ENCODE data around the gene ADSL. TPM values are rescaled to one million over a fixed set of nuclear protein-coding genes. Genes with fewer than 3 reads are reported as not detected.

Gene ADSL
- total and polyA plus RNA-seq, 9 of the 15 experiments (the other 6 are each of a cell fraction or from before 2014, with no cell fraction given): 112 to 322 (median 146) TPM

DNA sequence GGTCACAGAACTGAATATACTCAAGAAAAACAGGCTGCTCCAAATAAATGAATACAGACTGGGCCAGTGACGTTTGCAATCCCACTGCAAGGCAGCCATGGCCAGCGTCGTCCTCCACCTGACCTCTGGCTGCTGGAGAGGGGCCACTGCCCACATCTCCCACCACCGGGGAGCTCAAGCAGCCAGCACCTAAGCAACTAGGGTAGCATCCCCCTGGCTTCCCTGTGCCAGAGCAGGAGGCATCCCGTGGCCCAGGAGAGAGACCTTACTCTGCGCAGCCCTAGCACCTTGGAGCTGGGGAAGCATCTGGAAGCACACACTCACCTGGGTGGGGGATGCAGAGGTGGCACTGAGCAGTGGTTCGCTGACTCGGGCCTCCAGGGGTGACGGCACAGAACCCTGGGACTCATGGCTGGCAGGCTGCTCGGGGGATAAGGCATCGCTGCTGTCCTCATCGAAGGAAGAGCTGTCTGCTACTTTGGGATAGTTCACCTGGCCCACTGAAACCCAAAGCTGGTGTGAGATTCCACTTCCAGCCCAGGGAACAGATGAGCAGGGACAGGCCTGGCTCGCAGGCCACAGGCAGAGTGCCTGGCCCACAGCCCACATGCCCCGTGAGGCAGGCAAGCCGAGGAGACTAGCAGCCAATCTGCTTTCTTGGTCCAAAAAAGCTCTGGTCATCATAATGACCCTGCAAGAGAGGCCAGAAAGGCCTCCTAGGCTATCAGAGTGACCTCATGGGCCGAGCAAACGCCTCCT, 77.8 kb downstream of the ADSL start:
- CTCF ChIA-PET (ENCODE audit: low intra/inter-chr PET ratio): no interaction called here
- H3K27me3 ChIP-seq (ENCODE audit: control insufficient read depth in 2 of 2, insufficient read depth in 2 of 2, low read length in 2 of 2): no peaks in the 10 kb centered on the region
- H3K4me3 ChIP-seq: no peak overlapping the region
- TF ChIP-seq MCM2 (IDR thresholded peaks at IDR 0.05; ENCODE audit: low read depth) (no peak), ZFP36 (IDR thresholded peaks at IDR 0.05; ENCODE audit: low read depth, low read length, partially characterized antibody) (no peak), TEAD2 (tag; IDR thresholded peaks at IDR 0.05) (no peak), PML (IDR thresholded peaks at IDR 0.05; ENCODE audit: low read length) (no peak), MTA1 (IDR thresholded peaks at IDR 0.05; ENCODE audit: borderline replicate concordance) (no peak), TGIF2 (CRISPR knock-in tag; IDR thresholded peaks at IDR 0.05) (no peak), ZNF57 (CRISPR knock-in tag; IDR thresholded peaks at IDR 0.05) (no peak), TFAM (CRISPR knock-in tag; conservative IDR thresholded peaks at IDR 0.05) (no peak), ASH1L (IDR thresholded peaks at IDR 0.05; ENCODE audit: borderline replicate concordance, low read depth, partially characterized antibody) (no peak)
- TF ChIP-seq, protein P1, sequence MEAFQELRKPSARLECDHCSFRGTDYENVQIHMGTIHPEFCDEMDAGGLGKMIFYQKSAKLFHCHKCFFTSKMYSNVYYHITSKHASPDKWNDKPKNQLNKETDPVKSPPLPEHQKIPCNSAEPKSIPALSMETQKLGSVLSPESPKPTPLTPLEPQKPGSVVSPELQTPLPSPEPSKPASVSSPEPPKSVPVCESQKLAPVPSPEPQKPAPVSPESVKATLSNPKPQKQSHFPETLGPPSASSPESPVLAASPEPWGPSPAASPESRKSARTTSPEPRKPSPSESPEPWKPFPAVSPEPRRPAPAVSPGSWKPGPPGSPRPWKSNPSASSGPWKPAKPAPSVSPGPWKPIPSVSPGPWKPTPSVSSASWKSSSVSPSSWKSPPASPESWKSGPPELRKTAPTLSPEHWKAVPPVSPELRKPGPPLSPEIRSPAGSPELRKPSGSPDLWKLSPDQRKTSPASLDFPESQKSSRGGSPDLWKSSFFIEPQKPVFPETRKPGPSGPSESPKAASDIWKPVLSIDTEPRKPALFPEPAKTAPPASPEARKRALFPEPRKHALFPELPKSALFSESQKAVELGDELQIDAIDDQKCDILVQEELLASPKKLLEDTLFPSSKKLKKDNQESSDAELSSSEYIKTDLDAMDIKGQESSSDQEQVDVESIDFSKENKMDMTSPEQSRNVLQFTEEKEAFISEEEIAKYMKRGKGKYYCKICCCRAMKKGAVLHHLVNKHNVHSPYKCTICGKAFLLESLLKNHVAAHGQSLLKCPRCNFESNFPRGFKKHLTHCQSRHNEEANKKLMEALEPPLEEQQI (IDR thresholded peaks at IDR 0.05): no peak
- TF ChIP-seq, protein P2, sequence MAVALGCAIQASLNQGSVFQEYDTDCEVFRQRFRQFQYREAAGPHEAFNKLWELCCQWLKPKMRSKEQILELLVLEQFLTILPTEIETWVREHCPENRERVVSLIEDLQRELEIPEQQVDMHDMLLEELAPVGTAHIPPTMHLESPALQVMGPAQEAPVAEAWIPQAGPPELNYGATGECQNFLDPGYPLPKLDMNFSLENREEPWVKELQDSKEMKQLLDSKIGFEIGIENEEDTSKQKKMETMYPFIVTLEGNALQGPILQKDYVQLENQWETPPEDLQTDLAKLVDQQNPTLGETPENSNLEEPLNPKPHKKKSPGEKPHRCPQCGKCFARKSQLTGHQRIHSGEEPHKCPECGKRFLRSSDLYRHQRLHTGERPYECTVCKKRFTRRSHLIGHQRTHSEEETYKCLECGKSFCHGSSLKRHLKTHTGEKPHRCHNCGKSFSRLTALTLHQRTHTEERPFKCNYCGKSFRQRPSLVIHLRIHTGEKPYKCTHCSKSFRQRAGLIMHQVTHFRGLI (CRISPR knock-in tag; IDR thresholded peaks at IDR 0.05): no peak
- TF ChIP-seq, protein P3, sequence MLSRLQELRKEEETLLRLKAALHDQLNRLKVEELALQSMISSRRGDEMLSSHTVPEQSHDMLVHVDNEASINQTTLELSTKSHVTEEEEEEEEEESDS (CRISPR knock-in tag; IDR thresholded peaks at IDR 0.05): no peak
- TF ChIP-seq, protein P4, sequence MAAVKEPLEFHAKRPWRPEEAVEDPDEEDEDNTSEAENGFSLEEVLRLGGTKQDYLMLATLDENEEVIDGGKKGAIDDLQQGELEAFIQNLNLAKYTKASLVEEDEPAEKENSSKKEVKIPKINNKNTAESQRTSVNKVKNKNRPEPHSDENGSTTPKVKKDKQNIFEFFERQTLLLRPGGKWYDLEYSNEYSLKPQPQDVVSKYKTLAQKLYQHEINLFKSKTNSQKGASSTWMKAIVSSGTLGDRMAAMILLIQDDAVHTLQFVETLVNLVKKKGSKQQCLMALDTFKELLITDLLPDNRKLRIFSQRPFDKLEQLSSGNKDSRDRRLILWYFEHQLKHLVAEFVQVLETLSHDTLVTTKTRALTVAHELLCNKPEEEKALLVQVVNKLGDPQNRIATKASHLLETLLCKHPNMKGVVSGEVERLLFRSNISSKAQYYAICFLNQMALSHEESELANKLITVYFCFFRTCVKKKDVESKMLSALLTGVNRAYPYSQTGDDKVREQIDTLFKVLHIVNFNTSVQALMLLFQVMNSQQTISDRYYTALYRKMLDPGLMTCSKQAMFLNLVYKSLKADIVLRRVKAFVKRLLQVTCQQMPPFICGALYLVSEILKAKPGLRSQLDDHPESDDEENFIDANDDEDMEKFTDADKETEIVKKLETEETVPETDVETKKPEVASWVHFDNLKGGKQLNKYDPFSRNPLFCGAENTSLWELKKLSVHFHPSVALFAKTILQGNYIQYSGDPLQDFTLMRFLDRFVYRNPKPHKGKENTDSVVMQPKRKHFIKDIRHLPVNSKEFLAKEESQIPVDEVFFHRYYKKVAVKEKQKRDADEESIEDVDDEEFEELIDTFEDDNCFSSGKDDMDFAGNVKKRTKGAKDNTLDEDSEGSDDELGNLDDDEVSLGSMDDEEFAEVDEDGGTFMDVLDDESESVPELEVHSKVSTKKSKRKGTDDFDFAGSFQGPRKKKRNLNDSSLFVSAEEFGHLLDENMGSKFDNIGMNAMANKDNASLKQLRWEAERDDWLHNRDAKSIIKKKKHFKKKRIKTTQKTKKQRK (IDR thresholded peaks at IDR 0.05; ENCODE audit: borderline replicate concordance, low read depth, low read length): no peak
- no peak overlapping the region for H3K4me2 ChIP-seq (ENCODE audit: insufficient read depth, low read length)
- H4K20me1 ChIP-seq (replicated peaks; ENCODE audit: control insufficient read depth, insufficient read depth, low read length): no peaks in the 10 kb centered on the region; the same call in 1 of the 2 replicates
- no peak for ATAC-seq
- peaks cover 38% of the 10 kb centered on the region; the same call in 2 of the 3 replicates for H3K36me3 ChIP-seq (ENCODE audit: control insufficient read depth, insufficient read depth, low read length)
- no peak overlapping the region for H3K9ac ChIP-seq (ENCODE audit: insufficient read depth in 1 of 2, low read depth in 2 of 2, low read length in 2 of 2)
- 87% methylated on average over 11 of the region's 17 CpGs for WGBS (ENCODE audit: insufficient coverage, low coverage, missing lambda C conversion rate)
- DNase-seq (ENCODE audit: extremely low read depth in 1 of 4, low spot score in 3 of 4): no peak
- H3K4me1 ChIP-seq (replicated peaks in 1 of 2; ENCODE audit: control insufficient read depth in 2 of 2, insufficient read depth in 2 of 2, low read length in 2 of 2): peaks cover 0 to 6% of the 10 kb centered on the region in 2 experiments; a peak in 2 of 5 replicates
- H3K27ac ChIP-seq (ENCODE audit: extremely low read depth, low read depth, low read length): no peak overlapping the region
- no TSS peak for BruUV-seq (replicated peaks)
- no peak for FAIRE-seq
- intact Hi-C loops (cut with micrococcal nuclease): no loop called here
- H3K9me1 ChIP-seq (ENCODE audit: control insufficient read depth, insufficient read depth, low read length): no peaks in the 10 kb centered on the region
- H2AFZ ChIP-seq (ENCODE audit: low read depth, low read length): no peak overlapping the region
- H3K79me2 ChIP-seq (ENCODE audit: control insufficient read depth, insufficient read depth, low read length): no peaks in the 10 kb centered on the region
- POLR2A ChIA-PET: interaction anchor here (1.1 to 1.6 kb wide), 2 partner anchors 9 to 227 kb away, joined by 6 read pairs; no protein-coding TSS in a partner anchor
- H3K9me3 ChIP-seq (replicated peaks; ENCODE audit: control insufficient read depth, insufficient read depth, low read depth, low read length): no peaks in the 10 kb centered on the region
- in situ Hi-C loops (cut with MboI): no loop called here

All from K562 (cell line).